Measurements from ENCODE around the gene RBM23. TPM values are rescaled to one million over a fixed set of nuclear protein-coding genes. Genes with fewer than 3 reads are reported as not detected.

Gene RBM23
- polyA plus RNA-seq, 1 donor = 81.9 TPM

DNA sequence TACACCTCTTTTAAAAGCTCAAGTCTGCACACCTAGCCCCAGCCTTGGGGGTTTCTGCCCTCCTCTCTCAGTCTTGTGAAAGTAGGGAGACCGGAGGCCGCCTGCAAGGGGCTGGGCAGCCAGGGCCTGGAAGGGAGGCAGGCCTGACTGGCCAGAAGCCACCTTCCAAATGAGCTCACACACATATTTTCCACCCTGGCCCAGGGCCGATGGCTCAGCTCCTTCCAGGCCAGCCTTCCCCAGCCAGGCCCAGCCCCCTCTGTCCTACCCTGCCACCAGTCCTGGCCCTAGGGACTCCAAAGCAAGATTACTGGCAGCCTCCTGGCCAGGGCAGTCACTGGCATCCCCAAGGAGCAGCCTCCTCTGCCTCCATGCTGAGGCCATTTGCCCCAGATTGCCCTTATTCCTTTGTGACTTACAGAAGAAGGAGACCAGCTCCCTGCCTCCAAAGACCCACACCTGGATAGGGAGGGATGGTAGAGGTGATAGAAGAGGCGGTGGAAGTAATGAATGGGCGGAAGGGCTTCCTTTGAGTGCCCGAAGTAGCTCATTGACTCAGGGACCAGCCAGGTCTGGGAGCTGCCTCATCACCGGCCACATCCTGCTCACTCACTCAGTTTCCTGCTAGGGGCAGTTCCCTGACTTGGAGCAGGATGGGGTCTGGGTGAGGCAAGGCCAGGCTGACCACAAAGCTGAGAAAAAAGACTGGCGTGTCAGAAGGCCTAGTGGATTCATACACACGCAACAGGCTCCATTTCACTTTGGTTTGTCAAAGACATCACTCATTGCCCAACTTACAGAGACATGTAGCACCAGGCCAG, 67.8 kb downstream of the RBM23 start:
- Histone ChIP-seq H3K27ac (ENCODE audit: low read length) (peak overlapping the region; percentile 92), H3K27me3 (ENCODE audit: control insufficient read depth, insufficient read depth, low read length) (no peaks in the 10 kb centered on the region), H3K4me1 (ENCODE audit: control insufficient read depth, insufficient read depth, low read length) (peaks cover 52% of the 10 kb centered on the region), H3K4me3 (ENCODE audit: low read length) (no peak overlapping the region), H3K9me3 (ENCODE audit: control insufficient read depth, low read depth, low read length) (no peaks in the 10 kb centered on the region), H3K36me3 (ENCODE audit: control insufficient read depth, insufficient read depth, low read length) (peaks cover 8% of the 10 kb centered on the region)
- no peak for DNase-seq
- no CpG with 5 or more reads among the region's 9 CpGs for whole genome bisulfite sequencing (ENCODE audit: insufficient coverage, low lambda C conversion rate)

- peaks cover 26% of the 10 kb centered on the region for H3K36me3 ChIP-seq (ENCODE audit: control insufficient read depth, insufficient read depth, low read length)
- H3K27ac ChIP-seq (ENCODE audit: low read length) = peak overlapping the region; percentile 50
- no CpG with 5 or more reads among the region's 19 CpGs for WGBS (ENCODE audit: insufficient coverage, low lambda C conversion rate)
- no peaks in the 10 kb centered on the region for H3K27me3 ChIP-seq (ENCODE audit: control insufficient read depth, insufficient read depth, low read length)
- no peaks in the 10 kb centered on the region for H3K9me3 ChIP-seq (ENCODE audit: control insufficient read depth, low read depth, low read length)
- H3K4me3 ChIP-seq (ENCODE audit: low read length) = no peak overlapping the region
- no peak for DNase-seq
- peaks cover 44% of the 10 kb centered on the region for H3K4me1 ChIP-seq (ENCODE audit: control insufficient read depth, insufficient read depth, low read length)
These were observed 69.6 kb downstream of the RBM23 start for GRCh38 chr14:22849212-22849819.

GRCh38 chr14:22848351-22849164, 70.4 kb downstream of the RBM23 start:
- Histone ChIP-seq H3K9me3 (ENCODE audit: control insufficient read depth, low read depth, low read length) (no peaks in the 10 kb centered on the region), H3K27me3 (ENCODE audit: control insufficient read depth, insufficient read depth, low read length) (no peaks in the 10 kb centered on the region), H3K4me3 (ENCODE audit: low read length) (no peak overlapping the region), H3K4me1 (ENCODE audit: control insufficient read depth, insufficient read depth, low read length) (peaks cover 42% of the 10 kb centered on the region), H3K27ac (ENCODE audit: low read length) (peak overlapping the region; percentile 50), H3K36me3 (ENCODE audit: control insufficient read depth, insufficient read depth, low read length) (peaks cover 34% of the 10 kb centered on the region)
- DNase-seq = peak in 1 of 2 donors; percentile 57
- WGBS (ENCODE audit: insufficient coverage, low lambda C conversion rate) = no CpG with 5 or more reads among the region's 12 CpGs

DNA sequence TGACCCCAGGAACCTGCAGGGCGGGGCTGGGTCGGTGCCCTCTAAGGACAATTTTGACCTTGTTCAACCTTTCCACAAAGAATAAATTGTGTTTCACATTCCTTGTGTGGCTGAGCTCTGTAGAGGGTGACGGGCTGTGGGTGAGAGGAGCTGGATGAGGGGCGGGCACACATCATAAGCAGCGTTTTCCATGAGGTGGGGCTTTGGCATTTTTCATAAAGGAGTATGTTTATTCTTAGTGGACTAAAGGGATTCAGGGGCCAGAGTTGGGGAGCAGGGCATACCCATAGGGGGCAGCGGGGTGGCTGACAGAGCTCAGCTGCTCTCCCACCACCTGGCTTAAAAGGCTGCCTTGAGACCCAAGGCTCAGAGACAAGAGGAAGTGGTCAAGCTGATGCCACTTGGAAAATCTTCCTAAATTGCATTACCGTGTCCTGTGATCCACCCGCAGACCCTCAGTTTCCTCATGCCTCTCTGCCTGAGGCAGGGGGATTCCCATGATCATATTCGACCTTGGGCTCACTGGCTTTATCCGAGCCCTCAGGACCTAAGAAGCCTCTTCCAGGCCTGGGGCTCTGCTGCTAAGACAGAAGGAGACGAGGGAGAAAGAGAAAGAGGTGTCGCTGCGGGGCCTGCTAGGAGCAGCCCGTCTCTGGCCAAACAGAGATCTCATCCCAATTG, 71.1 kb downstream of the RBM23 start:
- no CpG with 5 or more reads among the region's 14 CpGs for WGBS (ENCODE audit: insufficient coverage, low lambda C conversion rate)
- H3K27me3 ChIP-seq (ENCODE audit: control insufficient read depth, insufficient read depth, low read length) = no peaks in the 10 kb centered on the region
- no peak for DNase-seq
- H3K27ac ChIP-seq (ENCODE audit: low read length) = peak overlapping the region; percentile 50
- peaks cover 41% of the 10 kb centered on the region for H3K36me3 ChIP-seq (ENCODE audit: control insufficient read depth, insufficient read depth, low read length)
- H3K9me3 ChIP-seq (ENCODE audit: control insufficient read depth, low read depth, low read length) = no peaks in the 10 kb centered on the region
- H3K4me1 ChIP-seq (ENCODE audit: control insufficient read depth, insufficient read depth, low read length) = peaks cover 36% of the 10 kb centered on the region
- no peak overlapping the region for H3K4me3 ChIP-seq (ENCODE audit: low read length)

GRCh38 chr14:22846811-22847307, 72.1 kb downstream of the RBM23 start:
- DNase-seq = no peak
- peaks cover 51% of the 10 kb centered on the region for H3K36me3 ChIP-seq (ENCODE audit: control insufficient read depth, insufficient read depth, low read length)

GRCh38 chr14:22845821-22846625, 72.9 kb downstream of the RBM23 start:
- Histone ChIP-seq H3K9me3 (ENCODE audit: control insufficient read depth, low read depth, low read length) (no peaks in the 10 kb centered on the region), H3K4me1 (ENCODE audit: control insufficient read depth, insufficient read depth, low read length) (peaks cover 19% of the 10 kb centered on the region), H3K27ac (ENCODE audit: low read length) (no peak overlapping the region), H3K36me3 (ENCODE audit: control insufficient read depth, insufficient read depth, low read length) (peaks cover 59% of the 10 kb centered on the region), H3K4me3 (ENCODE audit: low read length) (no peak overlapping the region), H3K27me3 (ENCODE audit: control insufficient read depth, insufficient read depth, low read length) (no peaks in the 10 kb centered on the region)
- DNase-seq = no peak
- no CpG with 5 or more reads among the region's 26 CpGs for WGBS (ENCODE audit: insufficient coverage, low lambda C conversion rate)

More at GRCh38 chr14:22846811-22847307, 72.1 kb downstream of the RBM23 start:
- peaks cover 27% of the 10 kb centered on the region for H3K4me1 ChIP-seq (ENCODE audit: control insufficient read depth, insufficient read depth, low read length)
- no peak overlapping the region for H3K4me3 ChIP-seq (ENCODE audit: low read length)
- WGBS (ENCODE audit: insufficient coverage, low lambda C conversion rate) = no CpG with 5 or more reads among the region's 11 CpGs
- no peak overlapping the region for H3K27ac ChIP-seq (ENCODE audit: low read length)
- H3K9me3 ChIP-seq (ENCODE audit: control insufficient read depth, low read depth, low read length) = no peaks in the 10 kb centered on the region
- no peaks in the 10 kb centered on the region for H3K27me3 ChIP-seq (ENCODE audit: control insufficient read depth, insufficient read depth, low read length)

- Histone ChIP-seq H3K36me3 (ENCODE audit: control insufficient read depth, insufficient read depth, low read length) (peaks cover 64% of the 10 kb centered on the region), H3K4me3 (ENCODE audit: low read length) (no peak overlapping the region), H3K27me3 (ENCODE audit: control insufficient read depth, insufficient read depth, low read length) (no peaks in the 10 kb centered on the region), H3K27ac (ENCODE audit: low read length) (no peak overlapping the region), H3K4me1 (ENCODE audit: control insufficient read depth, insufficient read depth, low read length) (peaks cover 13% of the 10 kb centered on the region), H3K9me3 (ENCODE audit: control insufficient read depth, low read depth, low read length) (no peaks in the 10 kb centered on the region)
- no peak for DNase-seq
- 80% methylated on average over 1 of the region's 9 CpGs for WGBS (ENCODE audit: insufficient coverage, low lambda C conversion rate)
These were observed 73.9 kb downstream of the RBM23 start for GRCh38 chr14:22845103-22845394.

DNA sequence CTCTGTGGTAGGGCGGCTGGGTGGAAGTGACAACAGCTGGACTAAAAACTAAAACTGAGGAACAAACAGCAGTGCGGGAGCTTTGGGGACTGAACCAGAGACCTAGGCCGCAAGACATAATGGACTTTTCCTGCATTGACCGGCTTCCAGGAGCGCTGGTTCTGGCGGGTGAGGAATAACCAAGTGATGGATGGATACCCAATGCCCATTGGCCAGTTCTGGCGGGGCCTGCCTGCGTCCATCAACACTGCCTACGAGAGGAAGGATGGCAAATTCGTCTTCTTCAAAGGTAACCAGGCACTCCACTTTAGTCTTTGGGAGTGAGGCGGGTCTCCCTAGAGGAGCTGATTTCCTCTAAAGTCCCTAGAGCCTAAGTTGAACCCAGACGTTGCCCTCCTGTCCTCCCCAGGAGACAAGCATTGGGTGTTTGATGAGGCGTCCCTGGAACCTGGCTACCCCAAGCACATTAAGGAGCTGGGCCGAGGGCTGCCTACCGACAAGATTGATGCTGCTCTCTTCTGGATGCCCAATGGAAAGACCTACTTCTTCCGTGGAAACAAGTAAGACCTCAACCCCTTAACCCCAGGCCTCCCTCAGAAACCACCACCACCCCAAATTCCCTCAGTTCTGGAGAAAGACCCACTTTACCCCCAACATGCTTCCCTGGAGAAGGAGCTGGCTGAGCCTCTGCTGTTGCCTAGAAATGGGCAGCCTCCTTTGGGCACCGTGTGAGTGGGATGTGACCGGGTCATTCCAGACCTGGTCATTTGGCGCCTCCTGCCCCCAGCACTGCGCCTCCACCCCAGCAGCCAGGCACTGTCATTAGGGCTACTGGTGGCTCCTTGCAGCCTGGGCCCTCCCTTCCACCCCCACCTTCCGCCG, 74.5 kb downstream of the RBM23 start:
- Histone ChIP-seq H3K4me3 (ENCODE audit: low read length) (no peak overlapping the region), H3K4me1 (ENCODE audit: control insufficient read depth, insufficient read depth, low read length) (peaks cover 12% of the 10 kb centered on the region), H3K27ac (ENCODE audit: low read length) (no peak overlapping the region), H3K9me3 (ENCODE audit: control insufficient read depth, low read depth, low read length) (no peaks in the 10 kb centered on the region), H3K27me3 (ENCODE audit: control insufficient read depth, insufficient read depth, low read length) (no peaks in the 10 kb centered on the region), H3K36me3 (ENCODE audit: control insufficient read depth, insufficient read depth, low read length) (peaks cover 65% of the 10 kb centered on the region)
- no CpG with 5 or more reads among the region's 22 CpGs for WGBS (ENCODE audit: insufficient coverage, low lambda C conversion rate)
- no peak for DNase-seq

Data from large intestine (tissue), 3 donors.